ENCODE data around the gene PLXNC1. TPM values are rescaled to one million over a fixed set of nuclear protein-coding genes. Genes with fewer than 3 reads are reported as not detected.

The PLXNC1 gene
- polyA plus RNA-seq, 1 of the 3 experiments (the other 2 are of a cell fraction) = 0.23 TPM

- Histone ChIP-seq H3K9ac (no peak overlapping the region), H3K36me3 (replicated peaks in 1 of 2; ENCODE audit: control insufficient read depth in 1 of 2, insufficient read depth in 2 of 2, low read length in 1 of 2) (no peaks in the 10 kb centered on the region), H3K79me2 (ENCODE audit: insufficient read depth) (no peaks in the 10 kb centered on the region), H3K9me3 (no peaks in the 10 kb centered on the region), H3K4me2 (no peak overlapping the region), H4K20me1 (ENCODE audit: insufficient read depth) (no peaks in the 10 kb centered on the region), H3K27me3 (ENCODE audit: insufficient read depth) (no peaks in the 10 kb centered on the region), H3K4me3 (ENCODE audit: low read depth in 2 of 2, low read length in 1 of 2) (no peak overlapping the region), H3F3A (replicated peaks; ENCODE audit: insufficient read depth) (no peaks in the 10 kb centered on the region), H2AFZ (ENCODE audit: low read depth) (no peak overlapping the region), H3K27ac (ENCODE audit: low read depth in 2 of 2, low read length in 1 of 2) (no peak overlapping the region), H3K9me2 (no peaks in the 10 kb centered on the region), H3K4me1 (ENCODE audit: control insufficient read depth in 1 of 2, insufficient read depth in 2 of 2, low read depth in 1 of 2, low read length in 1 of 2) (peaks cover 0 to 4% of the 10 kb centered on the region in 2 experiments; a peak in 1 of 4 replicates)
- TF ChIP-seq RXRA (IDR thresholded peaks at IDR 0.05; ENCODE audit: borderline replicate concordance, low read depth) (no peak), PBX3 (IDR thresholded peaks at IDR 0.05) (no peak), GATA2 (CRISPR knock-in tag; IDR thresholded peaks at IDR 0.05) (no peak), YY1 (IDR thresholded peaks at IDR 0.05; ENCODE audit: low read depth) (no peak), POLR2AphosphoS5 (IDR thresholded peaks at IDR 0.05; ENCODE audit: low read depth, low read length) (no peak), RCOR1 (IDR thresholded peaks at IDR 0.05; ENCODE audit: low read length) (no peak), USF2 (IDR thresholded peaks at IDR 0.05; ENCODE audit: borderline replicate concordance, low read depth, low read length) (no peak), SIN3A (IDR thresholded peaks at IDR 0.05; ENCODE audit: borderline replicate concordance, low read depth, low read length) (no peak), MXI1 (IDR thresholded peaks at IDR 0.05; ENCODE audit: low read depth, low read length) (no peak), RAD21 (IDR thresholded peaks at IDR 0.05; ENCODE audit: low read length) (no peak)
- DNase-seq = no peak
- CTCF ChIA-PET = no interaction called here
- POLR2A ChIA-PET = no interaction called here
- WGBS (ENCODE audit: low lambda C conversion rate) = 61% methylated on average over 1 of the region's 1 CpG
These were observed 91.8 kb downstream of the PLXNC1 start for GRCh38 chr12:94240171-94240570.

- TF ChIP-seq SMC3 (IDR thresholded peaks at IDR 0.05; ENCODE audit: low read depth, low read length) = no peak
- no peak for TF ChIP-seq TCF12 (IDR thresholded peaks at IDR 0.05)
- TF ChIP-seq GABPA (IDR thresholded peaks at IDR 0.05; ENCODE audit: low read depth) = no peak
- no peak for TF ChIP-seq ELF1 (IDR thresholded peaks at IDR 0.05)
- TF ChIP-seq MEF2A (IDR thresholded peaks at IDR 0.05; ENCODE audit: borderline replicate concordance, low read depth) = no peak
- TF ChIP-seq TAF1 (IDR thresholded peaks at IDR 0.05; ENCODE audit: borderline replicate concordance, low read depth, low read length) = no peak
- TF ChIP-seq RAD21 (IDR thresholded peaks at IDR 0.05; ENCODE audit: low read length) = no peak
- TF ChIP-seq IRF3 (IDR thresholded peaks at IDR 0.05; ENCODE audit: low read depth, low read length) = no peak
- TF ChIP-seq FOXJ3 (CRISPR knock-in tag; IDR thresholded peaks at IDR 0.05) = no peak
- no peak for TF ChIP-seq USF2 (IDR thresholded peaks at IDR 0.05; ENCODE audit: borderline replicate concordance, low read depth, low read length)
- TF ChIP-seq USF1 (IDR thresholded peaks at IDR 0.05; ENCODE audit: borderline replicate concordance, low read depth) = no peak
- no peak for TF ChIP-seq CHD2 (IDR thresholded peaks at IDR 0.05; ENCODE audit: low read length, partially characterized antibody)
- no peak for TF ChIP-seq POLR2AphosphoS5 (IDR thresholded peaks at IDR 0.05; ENCODE audit: low read depth, low read length)
- no peak for TF ChIP-seq GATA2 (CRISPR knock-in tag; IDR thresholded peaks at IDR 0.05)
- TF ChIP-seq RCOR1 (IDR thresholded peaks at IDR 0.05; ENCODE audit: low read length) = no peak
- no peak overlapping the region for H2AFZ ChIP-seq (ENCODE audit: low read depth)
- no peaks in the 10 kb centered on the region for H3K9me3 ChIP-seq
- ChIA-PET POLR2A (no interaction called here), CTCF (no interaction called here)
- no peaks in the 10 kb centered on the region for H3K79me2 ChIP-seq (ENCODE audit: insufficient read depth)
- no peak for DNase-seq
- 61% methylated on average over 3 of the region's 6 CpGs for WGBS (ENCODE audit: low lambda C conversion rate)
- no peak overlapping the region for H3K9ac ChIP-seq
- H3K27me3 ChIP-seq (ENCODE audit: insufficient read depth) = no peaks in the 10 kb centered on the region
- no peaks in the 10 kb centered on the region for H3K9me2 ChIP-seq
- no peaks in the 10 kb centered on the region for H3F3A ChIP-seq (replicated peaks; ENCODE audit: insufficient read depth)
- peaks cover 0 to 4% of the 10 kb centered on the region in 2 experiments; a peak in 1 of 4 replicates for H3K4me1 ChIP-seq (ENCODE audit: control insufficient read depth in 1 of 2, insufficient read depth in 2 of 2, low read depth in 1 of 2, low read length in 1 of 2)
- H3K36me3 ChIP-seq (replicated peaks in 1 of 2; ENCODE audit: control insufficient read depth in 1 of 2, insufficient read depth in 2 of 2, low read length in 1 of 2) = no peaks in the 10 kb centered on the region
- H4K20me1 ChIP-seq (ENCODE audit: insufficient read depth) = no peaks in the 10 kb centered on the region
- no peak overlapping the region for H3K4me2 ChIP-seq
- H3K27ac ChIP-seq (ENCODE audit: low read depth in 2 of 2, low read length in 1 of 2) = no peak overlapping the region
- no peak overlapping the region for H3K4me3 ChIP-seq (ENCODE audit: low read depth in 2 of 2, low read length in 1 of 2)
These were observed 94.5 kb downstream of the PLXNC1 start for GRCh38 chr12:94242901-94243300.

Data from SK-N-SH (cell line).